NCI-H345 treated with DMSO at 0.1 percent for 48 hours (cell line): ENCODE measurements around the gene DDIT3.
"Not testable (repeated sequence)": the region's sequence is repeated elsewhere in the genome, so short reads cannot be mapped to it uniquely, and the experiment has no call there.

Experiments
- DNase-seq: peaks from one replicate; lab custom pipeline; 2025; ENCODE audit not compliant: unreplicated experiment; lab: John Stamatoyannopoulos, UW

Gene DDIT3

GRCh38 chr12:57513677-57514076 is 6.6 kb downstream of the DDIT3 start:
- DNase-seq = not testable (repeated sequence)

- no peak for DNase-seq
Observed at GRCh38 chr12:57513266-57513665, 7.0 kb downstream of the DDIT3 start.

- no peak for DNase-seq
Observed at GRCh38 chr12:57512665-57513064, 7.6 kb downstream of the DDIT3 start.

- DNase-seq = no peak
Observed at GRCh38 chr12:57511588-57512325, 8.6 kb downstream of the DDIT3 start.

GRCh38 chr12:57511161-57511560 is 9.2 kb downstream of the DDIT3 start:
- no peak for DNase-seq

GRCh38 chr12:57507796-57508195 is 12.5 kb downstream of the DDIT3 start:
- DNase-seq = not testable (repeated sequence)

GRCh38 chr12:57506541-57506940 is 13.8 kb downstream of the DDIT3 start:
- DNase-seq = not testable (repeated sequence)

GRCh38 chr12:57502311-57502969 is 17.9 kb downstream of the DDIT3 start:
- DNase-seq = not testable (repeated sequence)

- no peak for DNase-seq
Observed at GRCh38 chr12:57500213-57500612, 20.1 kb downstream of the DDIT3 start.

- DNase-seq = no peak
Observed at GRCh38 chr12:57498571-57498970, 21.7 kb downstream of the DDIT3 start.

- no peak for DNase-seq
Observed at GRCh38 chr12:57498132-57498502, 22.2 kb downstream of the DDIT3 start.

GRCh38 chr12:57497223-57498131 is 22.8 kb downstream of the DDIT3 start:
- DNase-seq = no peak

GRCh38 chr12:57496822-57497221 is 23.5 kb downstream of the DDIT3 start:
- no peak for DNase-seq

GRCh38 chr12:57495051-57495701 is 25.1 kb downstream of the DDIT3 start:
- not testable (repeated sequence) for DNase-seq

- DNase-seq = no peak
Observed at GRCh38 chr12:57491393-57492280, 28.7 kb downstream of the DDIT3 start.

GRCh38 chr12:57490126-57490525 is 30.2 kb downstream of the DDIT3 start:
- no peak for DNase-seq

GRCh38 chr12:57489157-57489641 is 31.1 kb downstream of the DDIT3 start:
- DNase-seq = no peak

GRCh38 chr12:57488402-57489156 is 31.7 kb downstream of the DDIT3 start:
- no peak for DNase-seq
